Measurements from ENCODE around the gene ZNF593. TPM values are rescaled to one million over a fixed set of nuclear protein-coding genes. Genes with fewer than 3 reads are reported as not detected.

Gene ZNF593
- total RNA-seq, 2 donors from 2014 or later, result 44.5 to 50.7 TPM

- Histone ChIP-seq H3K27me3 (replicated peaks; ENCODE audit: insufficient read depth) (no peaks in the 10 kb centered on the region), H3K9me3 (no peaks in the 10 kb centered on the region), H3K36me3 (no peaks in the 10 kb centered on the region), H3K4me3 (no peak overlapping the region), H3K4me1 (replicated peaks) (no peaks in the 10 kb centered on the region), H3K27ac (no peak overlapping the region)
- intact Hi-C loops (cut with DNase I), result no loop called here
- 83% methylated on average over 1 of the region's 7 CpGs for WGBS
- TF ChIP-seq CTCF (IDR thresholded peaks at IDR 0.05) (no peak), POLR2A (IDR thresholded peaks at IDR 0.05) (no peak), POLR2AphosphoS5 (IDR thresholded peaks at IDR 0.05) (no peak)
- DNase-seq (ENCODE audit: low spot score), result no peak
Measured at GRCh38 chr1:26182383-26182696, 12.6 kb downstream of the ZNF593 start.

GRCh38 chr1:26184086-26184485 lies 14.4 kb downstream of the ZNF593 start:
- intact Hi-C loops (cut with DNase I), result no loop called here

GRCh38 chr1:26184883-26185282 lies 15.2 kb downstream of the ZNF593 start:
- Histone ChIP-seq H3K27ac (no peak overlapping the region), H3K27me3 (replicated peaks; ENCODE audit: insufficient read depth) (no peaks in the 10 kb centered on the region), H3K4me3 (no peak overlapping the region), H3K36me3 (no peaks in the 10 kb centered on the region), H3K9me3 (no peaks in the 10 kb centered on the region), H3K4me1 (replicated peaks) (no peaks in the 10 kb centered on the region)
- TF ChIP-seq CTCF (IDR thresholded peaks at IDR 0.05) (no peak), POLR2A (IDR thresholded peaks at IDR 0.05) (no peak), POLR2AphosphoS5 (IDR thresholded peaks at IDR 0.05) (no peak)
- no peak for DNase-seq (ENCODE audit: low spot score)
- WGBS, result 95% methylated on average over 21 of the region's 21 CpGs
- intact Hi-C loops (cut with DNase I), result no loop called here

More at GRCh38 chr1:26184086-26184485, 14.4 kb downstream of the ZNF593 start:
- Histone ChIP-seq H3K4me3 (no peak overlapping the region), H3K27me3 (replicated peaks; ENCODE audit: insufficient read depth) (no peaks in the 10 kb centered on the region), H3K36me3 (no peaks in the 10 kb centered on the region), H3K27ac (no peak overlapping the region), H3K4me1 (replicated peaks) (no peaks in the 10 kb centered on the region), H3K9me3 (no peaks in the 10 kb centered on the region)
- DNase-seq (ENCODE audit: low spot score), result no peak
- TF ChIP-seq POLR2A (IDR thresholded peaks at IDR 0.05), result no peak
- no peak for TF ChIP-seq CTCF (IDR thresholded peaks at IDR 0.05)
- TF ChIP-seq POLR2AphosphoS5 (IDR thresholded peaks at IDR 0.05), result no peak
- WGBS, result 93% methylated on average over 7 of the region's 7 CpGs

GRCh38 chr1:26187882-26188281 lies 18.2 kb downstream of the ZNF593 start:
- no peak for DNase-seq (ENCODE audit: low spot score)
- Histone ChIP-seq H3K4me1 (replicated peaks) (no peaks in the 10 kb centered on the region), H3K9me3 (no peaks in the 10 kb centered on the region), H3K4me3 (no peak overlapping the region), H3K36me3 (no peaks in the 10 kb centered on the region), H3K27ac (no peak overlapping the region), H3K27me3 (replicated peaks; ENCODE audit: insufficient read depth) (no peaks in the 10 kb centered on the region)
- intact Hi-C loops (cut with DNase I), result no loop called here
- TF ChIP-seq POLR2A (IDR thresholded peaks at IDR 0.05) (no peak), CTCF (IDR thresholded peaks at IDR 0.05) (no peak), POLR2AphosphoS5 (IDR thresholded peaks at IDR 0.05) (no peak)
- WGBS, result 95% methylated on average over 6 of the region's 6 CpGs

GRCh38 chr1:26188477-26188876 lies 18.8 kb downstream of the ZNF593 start:
- Histone ChIP-seq H3K27me3 (replicated peaks; ENCODE audit: insufficient read depth) (no peaks in the 10 kb centered on the region), H3K4me1 (replicated peaks) (no peaks in the 10 kb centered on the region), H3K27ac (no peak overlapping the region), H3K9me3 (no peaks in the 10 kb centered on the region), H3K4me3 (no peak overlapping the region), H3K36me3 (no peaks in the 10 kb centered on the region)
- TF ChIP-seq CTCF (IDR thresholded peaks at IDR 0.05) (no peak), POLR2AphosphoS5 (IDR thresholded peaks at IDR 0.05) (no peak), POLR2A (IDR thresholded peaks at IDR 0.05) (no peak)
- WGBS, result 97% methylated on average over 8 of the region's 8 CpGs
- no peak for DNase-seq (ENCODE audit: low spot score)
- intact Hi-C loops (cut with DNase I), result no loop called here
